Limb (tissue), 2 donors: ENCODE data around the gene LRRC27.

Source experiments
- DNase-seq, 2 donors: peaks; one replicate each; pipeline ENCODE4 v3.0.0-alpha.2; 2016; ENCODE audit errors: extremely low spot score in 2 of 2

LRRC27 gene

GRCh38 chr10:132357286-132358058 lies 25.5 kb downstream of the LRRC27 start:
- DNase-seq, result no peak

DNA sequence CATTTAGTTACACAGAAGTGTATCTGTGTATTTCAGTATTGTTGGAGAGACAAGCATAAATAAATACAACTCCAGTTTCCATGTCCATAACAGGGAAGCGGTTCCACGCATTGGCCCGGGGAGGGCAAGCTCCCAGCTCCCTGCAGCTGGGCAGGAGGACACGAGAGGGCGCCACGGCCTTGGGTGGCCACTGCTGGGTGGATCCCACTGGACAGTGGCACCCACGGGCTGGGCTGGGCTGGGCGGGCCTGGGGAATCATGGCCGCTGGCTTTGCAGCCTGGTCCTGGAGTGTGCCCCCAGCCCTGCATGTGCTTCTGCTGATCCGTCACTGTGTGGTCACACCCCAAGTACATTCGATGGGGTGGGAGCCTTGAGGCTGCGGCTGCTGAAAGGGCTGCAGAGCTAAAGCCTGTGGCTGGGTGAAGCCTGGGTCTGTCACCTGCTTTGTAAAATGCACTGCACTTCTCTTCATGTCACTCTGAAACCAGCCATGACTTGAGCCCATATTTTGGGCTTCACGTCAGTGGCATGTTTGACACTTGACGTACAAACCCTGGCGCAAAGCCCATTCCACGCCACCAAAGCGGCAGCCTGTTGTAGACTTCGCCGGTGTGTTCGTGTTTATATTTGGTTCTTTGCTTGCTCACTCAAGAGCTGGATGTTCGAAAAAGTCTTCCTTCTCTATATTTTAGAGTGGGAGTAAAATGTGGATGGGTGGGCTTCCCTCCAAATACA lies 27.5 kb downstream of the LRRC27 start:
- DNase-seq, result no peak

DNA sequence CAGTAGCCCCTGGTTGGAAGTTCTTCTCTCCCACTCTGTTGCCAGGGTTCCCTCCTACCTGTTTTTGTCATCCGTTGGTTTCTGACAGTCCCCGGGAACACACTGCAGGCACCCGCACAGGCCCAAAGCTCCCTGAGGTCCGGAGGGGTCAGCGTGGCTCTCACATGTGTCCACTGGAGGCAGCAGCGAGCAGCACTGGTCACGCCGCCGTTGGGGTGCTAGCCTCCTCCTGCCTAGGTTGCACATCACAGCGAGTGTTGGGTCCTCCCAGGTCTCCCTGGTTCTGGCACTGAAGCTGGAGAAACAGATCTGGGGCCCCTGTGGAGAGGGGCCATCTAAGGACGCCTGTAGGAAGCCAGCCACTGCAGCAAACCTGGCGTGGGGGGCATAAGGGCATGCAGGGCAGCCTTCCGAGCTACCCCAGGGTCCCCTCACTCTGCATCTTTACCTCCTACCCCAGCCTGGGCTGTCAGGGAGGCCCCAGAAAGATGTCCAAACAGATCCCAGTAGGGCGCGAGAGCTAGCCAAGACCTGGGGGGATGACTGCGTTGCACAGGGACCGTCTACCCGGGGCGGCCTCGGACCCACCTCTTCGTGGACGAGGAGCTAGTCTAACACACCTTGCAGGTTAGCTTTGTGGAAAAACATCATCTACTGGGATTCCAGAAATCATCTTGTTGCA lies 28.9 kb downstream of the LRRC27 start:
- DNase-seq, result no peak

GRCh38 chr10:132361581-132362101 lies 29.6 kb downstream of the LRRC27 start:
- DNase-seq, result no peak

DNA sequence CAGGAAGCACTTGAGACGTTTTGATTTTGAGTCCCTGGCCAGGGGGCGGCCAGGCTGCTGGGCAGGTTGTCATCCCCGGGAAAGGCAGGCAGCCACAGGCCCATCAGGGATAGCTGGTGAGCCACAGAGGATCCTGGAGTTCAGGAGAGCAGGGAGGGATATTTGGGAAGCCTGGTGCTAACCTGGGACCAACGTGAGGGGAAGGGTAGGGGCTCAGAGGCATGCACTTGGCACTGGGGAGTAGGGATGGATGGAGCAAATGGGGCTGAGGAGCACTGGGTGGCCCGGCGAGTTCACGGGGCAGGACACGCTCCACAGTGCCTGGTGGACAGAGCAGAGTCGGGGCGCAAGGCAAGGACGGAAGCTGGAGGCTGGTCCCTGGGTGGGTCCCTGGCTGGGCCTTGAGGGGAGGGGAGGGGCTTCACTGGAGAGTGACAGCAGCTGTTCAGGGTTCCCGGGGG lies 30.2 kb downstream of the LRRC27 start:
- no peak for DNase-seq

GRCh38 chr10:132363376-132363775 lies 31.4 kb downstream of the LRRC27 start:
- no peak for DNase-seq

DNA sequence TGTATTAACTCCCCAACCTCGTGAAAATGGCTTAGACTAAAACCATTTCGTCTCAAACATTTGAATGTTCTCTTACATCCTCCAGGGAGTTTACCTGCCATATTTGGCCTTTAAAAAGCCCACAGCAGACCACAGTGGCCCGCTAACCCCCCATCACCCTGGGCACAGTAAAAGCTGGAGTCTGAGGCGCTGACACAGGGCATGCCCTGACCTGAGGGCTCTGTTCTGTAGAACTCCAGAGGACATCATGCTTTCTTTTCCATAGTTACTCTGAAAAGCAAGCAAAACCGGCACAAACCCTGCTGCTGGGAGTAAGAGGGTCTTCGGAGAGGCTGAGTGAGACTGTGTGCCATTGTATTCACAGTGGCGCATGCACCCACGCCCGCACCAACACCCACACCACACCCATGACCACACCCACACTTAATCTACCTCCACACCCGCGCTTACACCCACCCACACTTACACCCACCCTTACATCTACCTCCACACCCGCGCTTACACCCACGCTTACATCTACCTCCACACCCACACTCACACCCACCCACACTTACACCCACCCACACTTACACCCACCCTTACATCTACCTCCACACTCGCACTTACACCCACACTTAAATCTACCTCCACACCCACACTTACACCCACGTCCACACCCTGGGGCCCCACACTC lies 32.1 kb downstream of the LRRC27 start:
- DNase-seq, result no peak

DNA sequence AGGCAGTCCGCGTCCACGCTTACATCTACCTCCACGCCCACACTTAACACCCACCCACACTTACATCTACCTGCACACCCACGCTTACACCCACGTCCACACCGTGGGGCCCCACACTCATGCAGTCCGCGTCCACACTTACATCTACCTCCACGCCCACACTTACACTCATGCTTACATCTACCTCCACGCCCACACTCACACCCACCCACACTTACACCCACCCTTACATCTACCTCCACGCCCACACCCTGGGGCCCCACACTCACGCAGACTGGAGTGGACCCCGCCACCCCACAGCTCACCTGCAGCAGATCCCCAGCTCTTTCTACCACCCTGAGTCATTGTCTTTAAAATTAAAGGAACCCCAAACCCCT lies 32.6 kb downstream of the LRRC27 start:
- DNase-seq, result no peak

DNA sequence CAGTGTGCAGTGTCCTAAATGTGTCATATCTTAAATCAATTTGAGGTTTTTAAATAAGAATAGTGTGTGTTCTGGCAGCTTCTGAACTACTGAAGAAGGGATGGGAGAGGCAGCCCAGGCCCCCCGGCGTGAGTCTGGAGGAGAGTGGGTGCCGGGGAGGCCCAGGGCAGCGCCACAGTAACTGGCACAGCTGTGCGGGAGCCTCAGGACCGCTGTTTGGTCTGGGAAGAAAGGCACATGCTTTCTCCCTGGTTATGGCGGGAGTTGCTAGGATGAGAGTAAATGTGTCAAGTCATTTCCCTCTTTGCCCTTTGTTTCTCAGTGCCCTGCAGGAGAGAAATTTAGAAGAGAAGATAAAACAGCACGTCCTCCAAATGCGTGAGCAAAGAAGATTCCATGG lies 33.1 kb downstream of the LRRC27 start:
- DNase-seq, result no peak

DNA sequence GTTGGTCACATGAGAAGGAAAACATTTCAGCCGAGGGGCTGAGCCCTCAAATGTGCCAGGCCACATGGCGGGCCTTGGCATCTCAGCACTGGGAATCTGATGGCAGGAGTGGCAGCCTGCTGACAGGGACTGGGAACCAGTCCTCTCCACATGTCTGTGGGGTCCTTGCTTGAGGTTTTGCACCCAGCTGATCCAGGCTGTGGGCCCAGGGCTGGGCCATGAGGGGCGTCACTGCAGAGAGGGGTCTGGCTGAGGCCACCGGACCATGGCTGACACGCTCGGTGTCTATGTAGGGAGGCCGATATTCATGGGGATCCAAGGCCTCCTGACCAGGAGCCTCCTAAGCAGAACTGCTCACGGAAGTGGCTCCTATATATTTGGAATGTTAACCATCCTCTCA lies 34.0 kb downstream of the LRRC27 start:
- DNase-seq, result no peak

- no peak for DNase-seq
Measured at GRCh38 chr10:132366499-132366898, 34.5 kb downstream of the LRRC27 start.

- DNase-seq, result no peak
Measured at GRCh38 chr10:132368391-132368790, 36.4 kb downstream of the LRRC27 start.

DNA sequence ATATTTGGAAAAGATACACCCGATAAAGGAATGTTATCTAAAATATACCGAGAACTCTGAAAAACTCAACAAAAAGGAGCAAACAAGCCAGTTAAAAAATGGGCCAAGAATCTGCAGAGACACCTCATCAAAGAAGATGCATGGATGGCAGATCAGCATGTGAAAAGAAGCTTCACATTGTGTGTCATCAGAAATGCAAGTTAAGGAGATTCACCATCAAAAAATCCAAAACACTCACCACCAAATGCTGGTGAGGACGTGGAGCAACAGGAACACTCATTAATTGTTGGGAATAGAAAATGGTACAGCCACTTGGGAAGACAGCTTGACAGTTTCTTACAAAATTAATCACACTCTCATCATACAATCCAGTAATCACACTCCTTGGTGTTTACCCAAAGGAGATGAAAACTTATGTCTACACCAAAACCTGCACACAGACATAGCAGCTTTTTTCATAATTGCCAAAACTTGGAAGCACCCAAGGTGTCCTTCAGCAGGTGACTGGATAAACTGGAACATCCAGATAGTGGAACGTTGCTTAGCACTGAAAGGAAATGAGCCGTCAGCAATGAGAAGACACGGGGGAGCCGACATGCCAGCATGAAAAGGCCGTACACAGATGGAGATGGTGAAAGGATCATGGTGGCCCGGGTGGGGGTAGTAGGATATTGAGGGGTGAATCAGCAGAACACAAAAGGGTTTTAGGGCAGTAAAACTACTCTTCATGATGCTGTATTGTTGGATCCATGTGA lies 37.1 kb downstream of the LRRC27 start:
- DNase-seq, result no peak

DNA sequence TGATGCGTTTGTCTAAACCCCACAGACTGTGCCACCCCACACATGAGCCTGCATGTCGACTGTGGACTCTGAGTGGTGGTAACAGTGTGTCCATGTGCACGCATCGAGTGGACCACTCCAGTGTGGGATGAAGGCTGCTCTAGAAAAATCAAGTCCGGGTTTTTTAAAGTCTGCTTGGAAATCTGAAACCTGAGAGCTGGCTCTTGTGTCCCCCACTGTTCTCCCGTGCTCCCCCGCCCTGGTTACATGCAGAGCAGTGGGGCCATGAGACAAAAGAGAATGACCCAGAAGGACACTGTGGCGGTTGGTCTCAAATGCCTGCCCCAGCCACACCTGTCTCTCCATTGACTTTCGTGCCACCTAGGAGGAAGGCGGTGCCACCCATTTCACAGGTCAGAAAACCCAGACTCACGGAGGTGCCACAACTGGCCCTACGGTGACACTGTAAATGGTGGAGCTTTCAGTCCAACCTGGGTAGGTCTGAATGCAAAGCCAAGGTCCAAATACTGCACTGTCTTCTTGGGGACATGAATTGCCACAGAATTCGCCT lies 37.7 kb downstream of the LRRC27 start:
- no peak for DNase-seq

GRCh38 chr10:132370426-132371340 lies 38.7 kb downstream of the LRRC27 start:
- no peak for DNase-seq

GRCh38 chr10:132371641-132372081 lies 39.7 kb downstream of the LRRC27 start:
- DNase-seq, result no peak

- DNase-seq, result no peak
Measured at GRCh38 chr10:132372516-132373095, 40.6 kb downstream of the LRRC27 start.

GRCh38 chr10:132373241-132373955 lies 41.4 kb downstream of the LRRC27 start:
- no peak for DNase-seq
